HL-60 (cell line): ENCODE data around the gene BOK.

ENCODE experiments used
- DNase-seq, 2 experiments: peaks; one replicate each; pipeline ENCODE4 v3.0.0-alpha.2; 2010 to 2020; ENCODE audit warnings: low read depth in 1 of 2, low spot score in 1 of 2
- H3K27ac ChIP-seq: fragments of 250-450 bp; sonication (Bioruptor Pico); replicated peaks from 2 replicates; pipeline ENCODE4 v1.5.1; 2020; ENCODE audit warnings: mild to moderate bottlenecking, moderate library complexity
- H3K27me3 ChIP-seq: fragments of 250-450 bp; sonication (Bioruptor Pico); 2 replicates; pipeline ENCODE4 v1.5.1; 2021; ENCODE audit warnings: mild to moderate bottlenecking, moderate library complexity; ENCODE audit not compliant: insufficient read depth, poor library complexity, severe bottlenecking
- H3K4me3 ChIP-seq: replicated peaks from 2 replicates; pipeline ENCODE4 v1.5.1; 2011; ENCODE audit warnings: mild to moderate bottlenecking, control low read depth, low read length; ENCODE audit not compliant: insufficient read depth
- CTCF ChIP-seq: IDR thresholded peaks from one replicate; pipeline ENCODE4 v1.5.1; 2011; ENCODE audit warnings: low read length, control low read depth, inconsistent platforms; ENCODE audit not compliant: insufficient read depth
- GABPA ChIP-seq: IDR thresholded peaks from 2 replicates; pipeline ENCODE4 v1.6.1; 2012; ENCODE audit warnings: low read depth
- POLR2AphosphoS5 ChIP-seq: IDR thresholded peaks from 2 replicates; pipeline ENCODE4 v1.6.1; 2012; ENCODE audit warnings: low read depth
- REST ChIP-seq: IDR thresholded peaks from 2 replicates; pipeline ENCODE4 v1.6.1; 2012; ENCODE audit warnings: low read depth; ENCODE audit not compliant: insufficient replicate concordance
- SPI1 ChIP-seq: IDR thresholded peaks from 2 replicates; pipeline ENCODE4 v1.6.1; 2012; ENCODE audit warnings: low read depth, mild to moderate bottlenecking, borderline replicate concordance

BOK gene

GRCh38 chr2:241611062-241611461 is 52.5 kb downstream of the BOK start:
- H3K27me3 ChIP-seq: no peaks in the 10 kb centered on the region
- TF ChIP-seq SPI1: no peak
- TF ChIP-seq CTCF: no peak
- no peak for TF ChIP-seq POLR2AphosphoS5
- no peak for TF ChIP-seq GABPA
- no peak for TF ChIP-seq REST
- H3K27ac ChIP-seq: no peak overlapping the region

GRCh38 chr2:241612156-241613016 is 53.8 kb downstream of the BOK start:
- no peak overlapping the region for H3K4me3 ChIP-seq
- no peak overlapping the region for H3K27ac ChIP-seq
- H3K27me3 ChIP-seq: no peaks in the 10 kb centered on the region
- TF ChIP-seq POLR2AphosphoS5: no peak
- no peak for TF ChIP-seq SPI1
- TF ChIP-seq REST: no peak
- no peak for TF ChIP-seq GABPA
- no peak for DNase-seq

More at GRCh38 chr2:241611062-241611461, 52.5 kb downstream of the BOK start:
- DNase-seq: no peak
- H3K4me3 ChIP-seq: no peak overlapping the region

GRCh38 chr2:241613017-241613780 is 54.7 kb downstream of the BOK start:
- TF ChIP-seq POLR2AphosphoS5 (no peak), SPI1 (no peak), CTCF (no peak), REST (no peak), GABPA (no peak)
- Histone ChIP-seq H3K27me3 (no peaks in the 10 kb centered on the region), H3K4me3 (no peak overlapping the region), H3K27ac (no peak overlapping the region)
- DNase-seq: no peak
